SU-DHL-6 (cell line): ENCODE data around the gene SAV1.

Source experiments
- EZH2phosphoT487 ChIP-seq: fragments of 200-600 bp; sonication (generic), shearing (Covaris generic); conservative IDR thresholded peaks from 2 replicates; pipeline ENCODE4 v1.6.1; 2018; ENCODE audit warnings: mild to moderate bottlenecking, antibody characterized with exemption, low read length, moderate library complexity, mixed read lengths
- TF ChIP-seq, protein P1 (sequence below): fragments of 200-600 bp; sonication (generic); IDR thresholded peaks from one replicate; pipeline ENCODE4 v1.5.1; 2017; ENCODE audit warnings: antibody characterized with exemption, mild to moderate bottlenecking, low read length, moderate library complexity; ENCODE audit not compliant: insufficient read depth, poor library complexity, severe bottlenecking

DNA sequence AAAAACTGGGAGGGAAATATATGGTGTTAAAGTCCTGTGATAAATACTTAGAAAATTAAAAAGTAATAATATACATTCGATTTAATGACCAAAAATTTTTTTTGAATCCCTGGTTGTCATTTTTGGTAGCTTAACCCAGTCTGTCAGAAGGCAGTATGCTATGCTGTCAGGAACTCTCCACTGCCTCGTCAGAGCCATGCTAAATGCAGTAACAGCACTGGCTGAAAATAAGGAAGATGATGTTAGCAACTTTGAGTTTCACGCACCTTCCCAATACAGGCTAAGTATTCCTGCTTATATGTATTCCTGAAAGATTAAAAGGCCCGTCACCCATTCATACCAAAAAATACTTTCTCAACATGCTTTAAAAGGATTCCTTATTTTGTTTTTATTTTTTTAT is 34.2 kb downstream of the SAV1 start:
- TF ChIP-seq, protein P1, sequence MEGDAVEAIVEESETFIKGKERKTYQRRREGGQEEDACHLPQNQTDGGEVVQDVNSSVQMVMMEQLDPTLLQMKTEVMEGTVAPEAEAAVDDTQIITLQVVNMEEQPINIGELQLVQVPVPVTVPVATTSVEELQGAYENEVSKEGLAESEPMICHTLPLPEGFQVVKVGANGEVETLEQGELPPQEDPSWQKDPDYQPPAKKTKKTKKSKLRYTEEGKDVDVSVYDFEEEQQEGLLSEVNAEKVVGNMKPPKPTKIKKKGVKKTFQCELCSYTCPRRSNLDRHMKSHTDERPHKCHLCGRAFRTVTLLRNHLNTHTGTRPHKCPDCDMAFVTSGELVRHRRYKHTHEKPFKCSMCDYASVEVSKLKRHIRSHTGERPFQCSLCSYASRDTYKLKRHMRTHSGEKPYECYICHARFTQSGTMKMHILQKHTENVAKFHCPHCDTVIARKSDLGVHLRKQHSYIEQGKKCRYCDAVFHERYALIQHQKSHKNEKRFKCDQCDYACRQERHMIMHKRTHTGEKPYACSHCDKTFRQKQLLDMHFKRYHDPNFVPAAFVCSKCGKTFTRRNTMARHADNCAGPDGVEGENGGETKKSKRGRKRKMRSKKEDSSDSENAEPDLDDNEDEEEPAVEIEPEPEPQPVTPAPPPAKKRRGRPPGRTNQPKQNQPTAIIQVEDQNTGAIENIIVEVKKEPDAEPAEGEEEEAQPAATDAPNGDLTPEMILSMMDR: no peak
- TF ChIP-seq EZH2phosphoT487: no peak
